CD4-positive, alpha-beta T cell (primary cell): ENCODE data around the gene ELMO2. TPM values are rescaled to one million over a fixed set of nuclear protein-coding genes. Genes with fewer than 3 reads are reported as not detected.

Source experiments
- ATAC-seq: fragments of 200-7000 bp; cut with Tn5 transposase; one replicate; pipeline ENCODE4 v1.10.0; 2022; ENCODE audit warnings: mild to moderate bottlenecking; ENCODE audit not compliant: poor library complexity
- CTCF ChIA-PET: fragments of 350-600 bp; sonication (Branson Sonifier 250); formaldehyde crosslinking; loops from one replicate; lab custom pipeline; 2021; ENCODE audit warnings: antibody characterized with exemption, inconsistent platforms; lab: Charles Lee
- POLR2A ChIA-PET: fragments of 350-600 bp; sonication (Branson Sonifier 250); formaldehyde crosslinking; loops from one replicate; lab custom pipeline; 2021; ENCODE audit warnings: antibody characterized with exemption, inconsistent platforms; lab: Charles Lee
- DNase-seq, 14 experiments: peaks; one replicate each; pipeline ENCODE4 v3.0.0-alpha.2; 2013 to 2020; ENCODE audit warnings: mixed read lengths in 2 of 14
- H3K27ac ChIP-seq, 2 donors: one replicate each; pipeline versions ENCODE4 v1.5.1 to v1.7.0; 2013; ENCODE audit warnings: low read length in 2 of 2, low read depth in 1 of 2, mild to moderate bottlenecking in 1 of 2
- H3K27me3 ChIP-seq, 2 experiments: 1 replicate in 1 of 2; 2 replicates in 1 of 2; pipeline versions ENCODE4 v1.6.1 to v1.7.0; 2013; ENCODE audit warnings: low read length in 2 of 2, control low read depth in 1 of 2, mild to moderate bottlenecking in 1 of 2, moderate library complexity in 1 of 2; ENCODE audit not compliant: insufficient read depth in 2 of 2, control insufficient read depth in 1 of 2
- H3K36me3 ChIP-seq: one replicate; pipeline ENCODE4 v1.6.1; 2013; ENCODE audit warnings: low read length, control low read depth; ENCODE audit not compliant: insufficient read depth
- H3K4me1 ChIP-seq: one replicate; pipeline ENCODE4 v1.6.1; 2013; ENCODE audit warnings: low read length, control low read depth; ENCODE audit not compliant: insufficient read depth
- H3K4me3 ChIP-seq: one replicate; pipeline ENCODE4 v1.5.1; 2013; ENCODE audit warnings: mild to moderate bottlenecking, low read length, moderate library complexity
- H3K9me3 ChIP-seq, 2 experiments: 1 replicate in 1 of 2; 2 replicates in 1 of 2; pipeline versions ENCODE4 v1.6.1 to v1.7.0; 2013; ENCODE audit warnings: low read length in 2 of 2, mild to moderate bottlenecking in 2 of 2, control low read depth in 1 of 2, moderate library complexity in 1 of 2; ENCODE audit not compliant: control insufficient read depth in 1 of 2, insufficient read depth in 1 of 2
- H3K27ac Mint-ChIP-seq: one replicate; pipeline ENCODE4 v1.8.0; 2020; ENCODE audit warnings: mixed read lengths
- H3K27me3 Mint-ChIP-seq: one replicate; pipeline ENCODE4 v1.8.0; 2021; ENCODE audit warnings: mixed read lengths
- H3K36me3 Mint-ChIP-seq: one replicate; pipeline ENCODE4 v1.8.0; 2021; ENCODE audit warnings: low read depth, mixed read lengths
- H3K4me1 Mint-ChIP-seq: one replicate; pipeline ENCODE4 v1.8.0; 2021; ENCODE audit warnings: low read depth, mixed read lengths
- H3K4me3 Mint-ChIP-seq: one replicate; pipeline ENCODE4 v1.8.0; 2020; ENCODE audit warnings: mild to moderate bottlenecking, mixed read lengths
- H3K9me3 Mint-ChIP-seq: one replicate; pipeline ENCODE4 v1.8.0; 2020; ENCODE audit warnings: mixed read lengths
- CTCF ChIP-seq: fragments of 200-600 bp; IDR thresholded peaks from one replicate; pipeline ENCODE4 v1.8.0; 2022; ENCODE audit warnings: antibody characterized with exemption, mild to moderate bottlenecking
- intact Hi-C, 2 experiments: fragments of 100-400 bp; cut with DNase I in 1 of 2; cut with micrococcal nuclease in 1 of 2; formaldehyde crosslinking; loops; one replicate each; pipeline versions ENCODE4 v1.15.1 to v1.9.0; 2023 to 2025; cut with DNase I, micrococcal nuclease
- total RNA-seq, 174 experiments: library from RNA in 2 of 174; stranded (reverse) in 2 of 174; gene quantifications; one replicate each; pipeline ENCODE4 v1.2.3 and lab custom pipeline; 2021 to 2026

Gene ELMO2
- total RNA-seq, 2 experiments from 2014 or later, result 85.6 TPM

GRCh38 chr20:46343975-46344357 is 62.4 kb downstream of the ELMO2 start:
- POLR2A ChIA-PET, result interaction anchor here (0.6 to 2.6 kb wide), 4 partner anchors 14 to 63 kb away, joined by 3 to 14 read pairs (median 5); partner anchors contain the start of gene ELMO2
- no peak for DNase-seq

GRCh38 chr20:46343348-46343974 is 63.0 kb downstream of the ELMO2 start:
- H3K27ac ChIP-seq, result no peak overlapping the region
- ChIA-PET CTCF (no interaction called here), POLR2A (interaction anchor here (0.6 to 2.6 kb wide), 5 partner anchors 14 to 63 kb away, joined by 3 to 14 read pairs (median 4); partner anchors contain the start of gene ELMO2)
- peak overlapping the region; percentile 66 for H3K27ac Mint-ChIP-seq
- TF ChIP-seq CTCF, result no peak
- peaks cover 9% of the 10 kb centered on the region for H3K36me3 Mint-ChIP-seq
- no peaks in the 10 kb centered on the region for H3K9me3 ChIP-seq
- H3K4me1 Mint-ChIP-seq, result peaks cover 30% of the 10 kb centered on the region
- peaks cover 10 to 19% of the 10 kb centered on the region in 2 experiments for H3K27me3 ChIP-seq
- H3K4me3 Mint-ChIP-seq, result peak overlapping the region; percentile 84
- peak overlapping the region; percentile 34 for H3K4me3 ChIP-seq
- H3K27me3 Mint-ChIP-seq, result peaks cover 20% of the 10 kb centered on the region
- peaks cover 21% of the 10 kb centered on the region for H3K4me1 ChIP-seq
- peaks cover 3% of the 10 kb centered on the region for H3K36me3 ChIP-seq
- no peaks in the 10 kb centered on the region for H3K9me3 Mint-ChIP-seq
- DNase-seq (no peak), ATAC-seq (peak; percentile 46)
- intact Hi-C loops, result no loop called here

More at GRCh38 chr20:46343975-46344357, 62.4 kb downstream of the ELMO2 start:
- peaks cover 5% of the 10 kb centered on the region for H3K36me3 ChIP-seq
- no peak for ATAC-seq
- peaks cover 30% of the 10 kb centered on the region for H3K4me1 Mint-ChIP-seq
- no peak overlapping the region for H3K4me3 ChIP-seq
- H3K27me3 ChIP-seq, result peaks cover 8 to 14% of the 10 kb centered on the region in 2 experiments
- no peak overlapping the region for H3K27ac ChIP-seq
- peaks cover 14% of the 10 kb centered on the region for H3K36me3 Mint-ChIP-seq
- H3K4me1 ChIP-seq, result peaks cover 25% of the 10 kb centered on the region
- intact Hi-C loops, result no loop called here
- H3K27ac Mint-ChIP-seq, result no peak overlapping the region
- H3K27me3 Mint-ChIP-seq, result peaks cover 15% of the 10 kb centered on the region
- H3K9me3 ChIP-seq, result no peaks in the 10 kb centered on the region
- H3K9me3 Mint-ChIP-seq, result no peaks in the 10 kb centered on the region
- H3K4me3 Mint-ChIP-seq, result no peak overlapping the region
- CTCF ChIA-PET, result no interaction called here
- TF ChIP-seq CTCF, result no peak

- ChIA-PET POLR2A (interaction anchor here (0.7 to 1.3 kb wide), 3 partner anchors 21 to 64 kb away, joined by 3 to 4 read pairs (median 3); partner anchors contain the start of gene ELMO2), CTCF (no interaction called here)
- Mint-ChIP-seq H3K9me3 (no peaks in the 10 kb centered on the region), H3K4me3 (peak overlapping the region; percentile 84), H3K27ac (peak overlapping the region; percentile 66), H3K36me3 (peaks cover 7% of the 10 kb centered on the region), H3K4me1 (peaks cover 30% of the 10 kb centered on the region), H3K27me3 (peaks cover 21% of the 10 kb centered on the region)
- Histone ChIP-seq H3K4me3 (peak overlapping the region; percentile 34), H3K27ac (no peak overlapping the region), H3K36me3 (peaks cover 3% of the 10 kb centered on the region), H3K9me3 (no peaks in the 10 kb centered on the region), H3K4me1 (peaks cover 21% of the 10 kb centered on the region), H3K27me3 (peaks cover 14 to 27% of the 10 kb centered on the region in 2 experiments)
- TF ChIP-seq CTCF, result no peak
- no peak for DNase-seq
- intact Hi-C loops, result no loop called here
- no peak for ATAC-seq
Measured at GRCh38 chr20:46342451-46343347, 63.7 kb downstream of the ELMO2 start.
